HG02884 (cell line): Measurements from ENCODE around the gene KIF26B.

Experiments used
- ATAC-seq: cut with Tn5 transposase; IDR thresholded peaks from one replicate; pipeline ENCODE4 v1.9.1; 2021; ENCODE audit warnings: mild to moderate bottlenecking, moderate library complexity; ENCODE audit not compliant: unreplicated experiment

The KIF26B gene

GRCh38 chr1:245270972-245271371 lies 116.2 kb downstream of the KIF26B start:
- no peak for ATAC-seq

GRCh38 chr1:245272676-245273075 lies 117.9 kb downstream of the KIF26B start:
- ATAC-seq: no peak

- no peak for ATAC-seq
Observed at GRCh38 chr1:245276445-245276844, 121.7 kb downstream of the KIF26B start.

GRCh38 chr1:245277276-245277675 lies 122.5 kb downstream of the KIF26B start:
- ATAC-seq: no peak

- ATAC-seq: no peak
Observed at GRCh38 chr1:245278846-245279245, 124.1 kb downstream of the KIF26B start.

- no peak for ATAC-seq
Observed at GRCh38 chr1:245279346-245279745, 124.6 kb downstream of the KIF26B start.

- no peak for ATAC-seq
Observed at GRCh38 chr1:245283001-245283400, 128.2 kb downstream of the KIF26B start.

GRCh38 chr1:245285168-245285567 lies 130.4 kb downstream of the KIF26B start:
- no peak for ATAC-seq

- ATAC-seq: no peak
Observed at GRCh38 chr1:245288796-245289195, 134.0 kb downstream of the KIF26B start.

- no peak for ATAC-seq
Observed at GRCh38 chr1:245290836-245291235, 136.1 kb downstream of the KIF26B start.

GRCh38 chr1:245291351-245291750 lies 136.6 kb downstream of the KIF26B start:
- no peak for ATAC-seq

- ATAC-seq: no peak
Observed at GRCh38 chr1:245292141-245292540, 137.4 kb downstream of the KIF26B start.

GRCh38 chr1:245292553-245292952 lies 137.8 kb downstream of the KIF26B start:
- ATAC-seq: no peak

GRCh38 chr1:245294020-245294419 lies 139.2 kb downstream of the KIF26B start:
- ATAC-seq: no peak

- no peak for ATAC-seq
Observed at GRCh38 chr1:245298781-245299180, 144.0 kb downstream of the KIF26B start.

GRCh38 chr1:245301162-245301580 lies 146.4 kb downstream of the KIF26B start:
- ATAC-seq: no peak

GRCh38 chr1:245301921-245302320 lies 147.1 kb downstream of the KIF26B start:
- no peak for ATAC-seq

- no peak for ATAC-seq
Observed at GRCh38 chr1:245304698-245305097, 149.9 kb downstream of the KIF26B start.

GRCh38 chr1:245306020-245306419 lies 151.2 kb downstream of the KIF26B start:
- ATAC-seq: no peak

- ATAC-seq: no peak
Observed at GRCh38 chr1:245306628-245307410, 152.0 kb downstream of the KIF26B start.

- ATAC-seq: peak; percentile 69
Observed at GRCh38 chr1:245310571-245311531, 156.1 kb downstream of the KIF26B start.
